Kidney epithelial cell (primary cell): ENCODE measurements around the gene HEXB. TPM values are rescaled to one million over a fixed set of nuclear protein-coding genes. Genes with fewer than 3 reads are reported as not detected.
"Not testable (repeated sequence)": the region's sequence is repeated elsewhere in the genome, so short reads cannot be mapped to it uniquely, and the experiment has no call there.

ENCODE experiments used
- DNase-seq: peaks from one replicate; pipeline ENCODE4 v3.0.0-alpha.2; 2010; ENCODE audit warnings: low read depth
- H3K27me3 ChIP-seq: 2 replicates; pipeline ENCODE4 v1.6.0; 2011; ENCODE audit warnings: low read length; ENCODE audit not compliant: control insufficient read depth, insufficient read depth
- H3K36me3 ChIP-seq: 2 replicates; pipeline ENCODE4 v1.5.1; 2011; ENCODE audit warnings: low read length; ENCODE audit not compliant: control insufficient read depth, insufficient read depth
- H3K4me3 ChIP-seq: 2 replicates; pipeline ENCODE4 v1.5.1; 2011; ENCODE audit warnings: low read depth, mild to moderate bottlenecking, control low read depth, low read length
- CTCF ChIP-seq: IDR thresholded peaks from 2 replicates; pipeline ENCODE4 v1.5.1; 2011; ENCODE audit warnings: mild to moderate bottlenecking, moderate library complexity, low read length, control low read depth, inconsistent platforms; ENCODE audit not compliant: insufficient read depth, poor library complexity, severe bottlenecking
- total RNA-seq: library from RNA; depleted of rRNA; stranded (reverse); fragments of >200 nt; gene quantifications from 2 replicates; pipeline ENCODE4 v1.2.3, GENCODE V29; 2015

HEXB gene
- total RNA-seq, 1 donor from 2014 or later: 101 TPM

DNA sequence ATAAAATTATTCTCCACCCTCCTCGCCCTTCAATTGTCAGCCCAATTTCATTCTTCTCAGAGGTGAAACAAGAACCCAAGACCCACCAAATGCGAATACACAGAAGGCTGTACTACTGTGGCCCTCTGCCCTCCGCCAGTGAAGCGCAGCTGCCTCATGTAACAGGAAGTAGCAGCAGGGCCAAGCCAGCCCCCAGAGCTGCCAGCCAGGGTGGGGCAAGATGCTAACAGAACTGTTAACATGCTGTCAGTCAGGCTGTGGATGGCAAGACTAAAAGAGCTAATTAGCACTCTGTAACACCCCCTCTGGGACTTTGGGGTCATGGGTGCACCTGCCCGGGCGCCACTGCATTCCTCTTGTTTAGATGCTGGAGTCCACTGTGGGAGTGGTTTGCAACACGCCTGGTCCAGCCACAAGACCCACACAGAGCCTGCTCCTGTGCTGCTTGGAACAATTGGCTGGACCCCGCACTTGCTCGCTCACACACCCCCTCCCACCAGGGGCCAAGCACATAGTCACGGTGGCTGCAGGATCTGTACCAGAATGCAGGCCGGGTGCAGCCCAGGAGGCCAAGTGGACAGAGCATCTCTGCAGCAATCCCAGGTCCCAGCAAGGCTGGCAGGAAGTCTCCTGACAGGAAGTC lies 14.5 kb upstream of the HEXB start:
- H3K36me3 ChIP-seq: no peaks in the 10 kb centered on the region
- no peaks in the 10 kb centered on the region for H3K27me3 ChIP-seq
- no peak for TF ChIP-seq CTCF
- no peak for DNase-seq
- H3K4me3 ChIP-seq: no peak overlapping the region

DNA sequence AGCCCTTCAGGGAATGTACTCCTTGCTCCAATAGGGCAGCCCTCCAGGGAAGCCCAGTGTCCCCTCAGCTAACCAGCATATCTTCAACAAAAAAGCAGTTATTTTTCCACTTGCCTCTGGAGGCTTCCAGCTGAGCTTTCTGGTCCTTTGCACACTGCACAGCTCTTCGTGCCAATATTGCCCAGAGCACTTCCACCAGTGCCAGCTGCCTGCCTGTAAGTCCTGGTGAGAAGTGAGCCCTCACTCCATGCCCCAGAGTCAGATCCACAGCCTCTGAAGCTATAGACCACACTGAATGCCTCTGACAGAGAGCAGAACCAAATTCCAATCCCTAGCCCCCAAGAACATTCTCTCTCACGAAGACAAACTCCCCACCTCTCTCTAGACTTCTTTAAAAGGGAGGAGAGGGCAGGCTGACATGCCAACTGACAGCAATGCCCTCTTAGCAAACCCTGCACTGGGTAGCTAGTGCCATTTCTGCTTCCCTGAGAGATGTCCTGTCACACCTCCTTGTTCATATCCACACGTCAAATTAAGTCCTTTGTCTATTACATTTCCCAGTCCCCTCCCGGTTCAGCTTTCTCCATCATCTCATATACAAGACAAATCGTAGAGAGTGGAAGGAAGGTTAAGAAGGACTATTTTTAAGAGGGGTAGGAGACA lies 12.7 kb upstream of the HEXB start:
- no peaks in the 10 kb centered on the region for H3K27me3 ChIP-seq
- no peak overlapping the region for H3K4me3 ChIP-seq
- TF ChIP-seq CTCF: no peak
- H3K36me3 ChIP-seq: no peaks in the 10 kb centered on the region
- no peak for DNase-seq

DNA sequence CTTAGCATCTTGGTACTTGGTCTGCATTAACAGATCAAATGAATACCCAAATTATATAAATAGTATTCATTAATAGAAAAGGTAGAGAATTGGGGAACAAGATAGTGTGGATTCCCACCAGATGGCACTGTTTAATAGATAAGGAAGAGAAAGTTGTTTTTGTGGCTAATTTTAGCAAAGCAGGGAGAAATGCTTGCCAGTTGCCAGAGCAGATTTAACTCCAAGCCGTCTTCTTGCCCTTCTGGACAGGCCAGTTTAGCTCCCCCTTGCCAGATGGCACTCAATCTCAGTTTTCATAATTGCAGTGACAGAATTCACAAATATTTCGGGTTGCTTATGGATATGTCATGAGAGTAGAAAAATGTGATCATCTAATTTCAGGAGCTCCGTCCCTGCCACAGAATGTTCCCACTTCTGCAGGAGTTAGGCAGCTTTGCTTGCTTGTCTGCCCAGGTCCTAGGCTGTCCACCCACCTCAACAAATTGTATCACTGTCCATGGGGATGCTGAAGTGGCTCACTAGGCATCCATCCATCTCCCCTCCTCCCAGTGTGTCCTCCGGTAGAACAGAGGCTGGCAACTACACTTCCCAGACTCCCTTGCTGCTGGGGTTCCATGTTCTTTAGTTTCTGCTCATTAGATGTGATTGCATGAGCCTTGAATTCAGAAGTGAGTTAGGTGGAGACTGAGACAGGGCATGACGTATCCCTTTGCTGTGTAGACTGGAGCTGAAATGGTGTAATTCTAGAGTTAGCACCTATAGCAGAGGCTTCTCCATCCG lies 11.8 kb upstream of the HEXB start:
- TF ChIP-seq CTCF: peak; percentile 42
- no peak for DNase-seq
- Histone ChIP-seq H3K27me3 (no peaks in the 10 kb centered on the region), H3K4me3 (no peak overlapping the region), H3K36me3 (no peaks in the 10 kb centered on the region)

DNA sequence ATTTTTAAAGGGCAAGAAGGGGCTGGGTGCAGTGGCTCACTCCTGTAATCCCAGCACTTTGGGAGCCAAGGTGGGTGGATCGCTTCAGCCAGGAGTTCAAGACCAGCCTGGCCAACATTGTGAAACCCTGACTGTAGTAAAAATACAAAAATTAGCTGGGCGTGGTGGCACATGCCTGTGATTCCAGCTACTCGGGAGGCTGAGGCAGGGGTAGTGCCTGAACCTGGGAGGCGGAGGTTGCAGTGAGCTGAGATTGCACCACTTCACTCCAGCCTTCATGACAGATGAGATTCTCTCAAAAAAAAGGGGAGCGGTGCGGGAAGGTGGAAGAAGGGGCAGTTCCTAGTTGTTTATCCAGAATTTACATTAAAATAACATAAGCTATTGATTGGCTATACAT lies 8.6 kb upstream of the HEXB start:
- H3K27me3 ChIP-seq, H3K36me3 ChIP-seq, H3K4me3 ChIP-seq, DNase-seq: not testable (repeated sequence)

DNA sequence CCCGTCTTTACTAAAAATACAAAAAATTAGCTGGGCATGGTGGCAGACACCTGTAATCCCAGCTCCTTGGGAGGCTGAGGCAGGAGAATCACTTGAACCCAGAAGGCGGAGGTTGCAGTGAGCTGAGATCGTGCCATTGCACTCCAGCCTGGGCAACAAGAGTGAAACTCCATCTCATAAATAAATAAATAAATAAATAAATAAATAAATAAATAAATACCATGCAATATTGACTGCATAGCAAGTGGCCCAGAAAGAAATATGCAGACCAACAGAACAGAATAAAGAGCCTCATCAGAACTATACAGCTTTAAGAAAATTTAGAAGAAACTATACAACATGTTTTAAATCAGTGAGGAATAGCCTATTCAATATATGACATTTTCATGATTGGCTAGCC lies 6.9 kb upstream of the HEXB start:
- not testable (repeated sequence) for H3K36me3 ChIP-seq, H3K27me3 ChIP-seq, H3K4me3 ChIP-seq, DNase-seq

GRCh38 chr5:74679300-74679699 lies 5.7 kb upstream of the HEXB start:
- H3K4me3 ChIP-seq, H3K36me3 ChIP-seq, DNase-seq: not testable (repeated sequence)

GRCh38 chr5:74679966-74680365 lies 5.1 kb upstream of the HEXB start:
- Histone ChIP-seq H3K4me3 (no peak overlapping the region), H3K27me3 (no peaks in the 10 kb centered on the region), H3K36me3 (no peaks in the 10 kb centered on the region)
- TF ChIP-seq CTCF: no peak
- DNase-seq: no peak

More at GRCh38 chr5:74679300-74679699, 5.7 kb upstream of the HEXB start:
- H3K27me3 ChIP-seq: not testable (repeated sequence)
